Muscle of leg (tissue), 11 donors: ENCODE measurements around the gene NAALADL1. TPM values are rescaled to one million over a fixed set of nuclear protein-coding genes. Genes with fewer than 3 reads are reported as not detected.
"Not testable (repeated sequence)": the region's sequence is repeated elsewhere in the genome, so short reads cannot be mapped to it uniquely, and the experiment has no call there.

Experiments
- DNase-seq: peaks from one replicate; pipeline ENCODE4 v3.0.0; 2013
- H3K27ac ChIP-seq: one replicate; pipeline ENCODE4 v1.5.1; 2013; ENCODE audit warnings: mild to moderate bottlenecking, low read length, control low read depth
- H3K27me3 ChIP-seq: one replicate; pipeline ENCODE4 v1.6.1; 2013; ENCODE audit warnings: low read length; ENCODE audit not compliant: control insufficient read depth, insufficient read depth
- H3K36me3 ChIP-seq: one replicate; pipeline ENCODE4 v1.6.1; 2013; ENCODE audit warnings: low read length; ENCODE audit not compliant: control insufficient read depth, insufficient read depth
- H3K4me1 ChIP-seq: one replicate; pipeline ENCODE4 v1.6.1; 2013; ENCODE audit warnings: low read length; ENCODE audit not compliant: control insufficient read depth, insufficient read depth
- H3K4me3 ChIP-seq: one replicate; pipeline ENCODE4 v1.5.1; 2013; ENCODE audit warnings: low read length, control low read depth
- H3K9me3 ChIP-seq: replicated peaks from 2 replicates; pipeline ENCODE4 v1.6.1; 2013; ENCODE audit warnings: low read depth, low read length; ENCODE audit not compliant: control insufficient read depth
- WGBS: methylation state at CpG from one replicate; pipeline ENCODE4 v1.1.5; 2013; ENCODE audit warnings: missing lambda C conversion rate; ENCODE audit not compliant: insufficient coverage; 5-methylcytosine and 5-hydroxymethylcytosine counted together
- polyA plus RNA-seq, 8 donors: library from polyadenylated mRNA; unstranded; fragments of 120-200 nt; gene quantifications; one replicate each; pipeline versions ENCODE4 v1.2.1 to v1.2.3, GENCODE V29; 2013; ENCODE audit warnings: inconsistent platforms in 1 of 8, low replicate concordance in 1 of 8; ENCODE audit not compliant: insufficient read length in 8 of 8, insufficient read depth in 1 of 8
- total RNA-seq: library from RNA; stranded (reverse); fragments of 120-200 nt; gene quantifications from one replicate; pipeline ENCODE4 v1.2.4, GENCODE V29; 2013

The NAALADL1 gene
- total and polyA plus RNA-seq, 9 donors: 6.2 to 14.0 (median 10.7) TPM

- Histone ChIP-seq H3K27ac (peak within 1 kb of the TSS; percentile 99), H3K9me3 (no peaks in the 10 kb centered on the region), H3K4me1 (peaks cover 31% of the 10 kb centered on the region), H3K36me3 (peaks cover 57% of the 10 kb centered on the region), H3K27me3 (no peaks in the 10 kb centered on the region), H3K4me3 (peak within 1 kb of the TSS; percentile 81)
- peak; percentile 96 for DNase-seq
- under 1% methylated on average over 86 of the region's 91 CpGs for WGBS
Measured at GRCh38 chr11:65040847-65041622, 17.3 kb downstream of the NAALADL1 start, which contains the start of gene SAC3D1. SAC3D1 (plus strand) TSS chr11:65041210; CDS start chr11:65041293, 83 bp downstream.

DNA sequence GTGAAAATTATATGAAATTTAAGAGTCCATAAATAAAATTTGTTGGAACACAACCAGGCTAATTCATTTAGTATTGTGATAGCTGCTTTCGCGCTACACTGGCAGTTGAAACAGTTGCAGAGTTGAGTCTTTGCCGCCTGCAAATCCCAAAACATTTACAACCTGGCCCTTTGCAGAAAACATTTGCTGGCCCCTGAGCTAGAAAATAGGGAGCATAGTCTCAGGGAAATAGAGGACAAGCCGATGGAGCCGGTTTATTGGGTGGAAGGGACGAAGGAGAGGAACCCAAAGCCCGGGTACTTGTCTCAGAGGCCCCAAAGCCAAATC, 17.9 kb downstream of the NAALADL1 start:
- DNase-seq: no peak
- peak overlapping the region; percentile 99 for H3K27ac ChIP-seq
- peaks cover 31% of the 10 kb centered on the region for H3K4me1 ChIP-seq
- H3K9me3 ChIP-seq: no peaks in the 10 kb centered on the region
- no peaks in the 10 kb centered on the region for H3K27me3 ChIP-seq
- 0% methylated on average over 4 of the region's 7 CpGs for WGBS
- peaks cover 57% of the 10 kb centered on the region for H3K36me3 ChIP-seq
- peak overlapping the region; percentile 81 for H3K4me3 ChIP-seq

GRCh38 chr11:65036931-65037330, 21.4 kb downstream of the NAALADL1 start:
- no peaks in the 10 kb centered on the region for H3K27me3 ChIP-seq
- no CpG with 5 or more reads among the region's 6 CpGs for WGBS
- peak; percentile 38 for DNase-seq
- H3K9me3 ChIP-seq: no peaks in the 10 kb centered on the region
- H3K4me1 ChIP-seq: peaks cover 9% of the 10 kb centered on the region
- H3K4me3 ChIP-seq: no peak overlapping the region
- peaks cover 60% of the 10 kb centered on the region for H3K36me3 ChIP-seq
- no peak overlapping the region for H3K27ac ChIP-seq

DNA sequence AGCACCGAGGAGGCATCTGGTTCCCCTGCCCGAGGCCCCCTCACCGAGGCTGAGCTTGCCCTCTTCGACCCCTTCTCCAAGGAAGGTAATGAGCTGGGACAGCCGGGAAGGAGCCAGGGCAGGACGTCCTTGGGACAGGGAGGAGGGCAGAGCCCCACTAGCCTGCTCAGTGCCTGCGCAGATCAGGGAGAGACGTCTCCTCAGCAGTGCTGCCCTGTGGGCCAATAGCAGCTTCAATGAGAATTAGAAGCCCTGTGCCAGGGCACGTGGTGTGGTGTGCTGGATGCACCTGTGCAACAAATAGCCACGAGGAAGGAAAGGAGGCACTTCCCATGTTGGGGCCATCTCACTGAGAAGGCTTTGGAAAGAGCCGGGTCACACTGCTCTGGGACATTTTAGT, 22.8 kb downstream of the NAALADL1 start:
- no peak for DNase-seq
- Histone ChIP-seq H3K27ac (no peak overlapping the region), H3K9me3 (no peaks in the 10 kb centered on the region), H3K27me3 (no peaks in the 10 kb centered on the region), H3K4me3 (no peak overlapping the region), H3K4me1 (peaks cover 5% of the 10 kb centered on the region), H3K36me3 (peaks cover 70% of the 10 kb centered on the region)
- WGBS: 69% methylated on average over 8 of the region's 11 CpGs

- peaks cover 67% of the 10 kb centered on the region for H3K36me3 ChIP-seq
- H3K27ac ChIP-seq: no peak overlapping the region
- WGBS: 85% methylated on average over 2 of the region's 2 CpGs
Measured at GRCh38 chr11:65034423-65034822, 23.9 kb downstream of the NAALADL1 start.

DNA sequence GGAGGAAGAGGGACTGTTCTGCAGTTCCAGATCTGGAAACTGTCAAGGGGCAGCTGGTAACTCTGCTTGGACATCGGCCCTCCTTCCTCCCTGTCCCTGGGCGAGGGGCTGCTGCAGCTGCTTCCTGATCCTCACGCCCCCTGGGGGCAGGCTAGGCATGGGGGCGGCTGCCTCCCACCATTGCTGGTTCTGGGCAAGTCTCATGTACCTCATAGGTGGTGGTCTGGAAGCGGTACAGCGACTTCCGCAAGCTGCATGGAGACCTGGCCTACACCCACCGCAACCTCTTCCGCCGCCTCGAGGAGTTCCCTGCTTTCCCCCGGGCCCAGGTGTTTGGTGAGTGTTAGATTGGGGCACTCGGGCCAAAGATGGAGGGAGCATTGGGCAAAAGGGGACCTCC, 26.1 kb downstream of the NAALADL1 start:
- Histone ChIP-seq H3K9me3 (no peaks in the 10 kb centered on the region), H3K27ac (no peak overlapping the region), H3K36me3 (peaks cover 52% of the 10 kb centered on the region), H3K4me3 (no peak overlapping the region), H3K4me1 (peaks cover 5% of the 10 kb centered on the region), H3K27me3 (no peaks in the 10 kb centered on the region)
- 75% methylated on average over 10 of the region's 13 CpGs for WGBS
- DNase-seq: no peak

More at GRCh38 chr11:65034423-65034822, 23.9 kb downstream of the NAALADL1 start:
- no peaks in the 10 kb centered on the region for H3K9me3 ChIP-seq
- DNase-seq: no peak
- H3K27me3 ChIP-seq: no peaks in the 10 kb centered on the region
- no peak overlapping the region for H3K4me3 ChIP-seq
- H3K4me1 ChIP-seq: no peaks in the 10 kb centered on the region

- H3K9me3 ChIP-seq: no peaks in the 10 kb centered on the region
- peak; percentile 99 for DNase-seq
- 0% methylated on average over 34 of the region's 51 CpGs for WGBS
- H3K4me3 ChIP-seq: peak within 1 kb of the TSS; percentile 66
- H3K36me3 ChIP-seq: peaks cover 19% of the 10 kb centered on the region
- H3K27ac ChIP-seq: peak within 1 kb of the TSS; percentile 93
- H3K27me3 ChIP-seq: no peaks in the 10 kb centered on the region
- H3K4me1 ChIP-seq: peaks cover 10% of the 10 kb centered on the region
Measured at GRCh38 chr11:65027213-65028067, 30.9 kb downstream of the NAALADL1 start, which contains the start of gene SNX15. SNX15 (plus strand) TSS chr11:65027439; CDS start chr11:65027538, 99 bp downstream.

GRCh38 chr11:65026810-65027209, 31.5 kb downstream of the NAALADL1 start:
- DNase-seq: no peak
- 83% methylated on average over 3 of the region's 10 CpGs for WGBS
- H3K27me3 ChIP-seq: no peaks in the 10 kb centered on the region
- peak overlapping the region; percentile 66 for H3K4me3 ChIP-seq
- H3K4me1 ChIP-seq: peaks cover 10% of the 10 kb centered on the region
- H3K9me3 ChIP-seq: no peaks in the 10 kb centered on the region
- H3K27ac ChIP-seq: peak overlapping the region; percentile 93
- peaks cover 19% of the 10 kb centered on the region for H3K36me3 ChIP-seq

DNA sequence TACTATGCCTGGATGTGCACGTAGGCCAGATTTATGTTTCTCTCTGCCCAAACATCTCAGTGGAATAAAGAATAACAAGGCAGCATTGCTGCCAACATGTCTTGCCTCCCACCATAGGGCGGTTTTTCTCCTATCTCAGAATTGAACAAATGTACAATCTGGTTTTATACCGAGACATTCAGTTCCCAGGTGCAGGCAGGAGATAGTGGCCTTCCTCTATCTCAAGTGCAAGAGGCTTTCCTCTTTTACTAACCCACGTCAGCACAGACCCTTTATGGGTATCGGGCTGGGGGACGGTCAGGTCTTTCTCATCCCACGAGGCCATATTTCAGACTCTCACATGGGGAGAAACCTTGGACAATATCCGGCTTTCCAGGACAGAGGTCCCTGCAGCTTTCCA, 34.9 kb downstream of the NAALADL1 start:
- H3K36me3 ChIP-seq: peaks cover 32% of the 10 kb centered on the region
- WGBS: 76% methylated on average over 7 of the region's 8 CpGs
- not testable (repeated sequence) for H3K27ac ChIP-seq

GRCh38 chr11:65021509-65021908, 36.8 kb downstream of the NAALADL1 start:
- DNase-seq: no peak
- peaks cover 49% of the 10 kb centered on the region for H3K36me3 ChIP-seq
- no peak overlapping the region for H3K27ac ChIP-seq
- WGBS: 70% methylated on average over 3 of the region's 11 CpGs
- no peaks in the 10 kb centered on the region for H3K27me3 ChIP-seq
- no peaks in the 10 kb centered on the region for H3K9me3 ChIP-seq
- H3K4me3 ChIP-seq: no peak overlapping the region
- no peaks in the 10 kb centered on the region for H3K4me1 ChIP-seq

More for the DNA sequence above, 34.9 kb downstream of the NAALADL1 start:
- not testable (repeated sequence) for H3K9me3 ChIP-seq, H3K27me3 ChIP-seq, H3K4me1 ChIP-seq, H3K4me3 ChIP-seq, DNase-seq
